C4-2B (cell line): Measurements from ENCODE around the gene ADAM12.

Source experiments
- CTCF ChIP-seq: fragments of 450-650 bp; conservative IDR thresholded peaks from 2 replicates; pipeline ENCODE4 v1.5.1; 2017; ENCODE audit warnings: mild to moderate bottlenecking
- ZFX ChIP-seq: fragments of 450-650 bp; IDR thresholded peaks from 2 replicates; pipeline ENCODE4 v1.6.1; 2017

DNA sequence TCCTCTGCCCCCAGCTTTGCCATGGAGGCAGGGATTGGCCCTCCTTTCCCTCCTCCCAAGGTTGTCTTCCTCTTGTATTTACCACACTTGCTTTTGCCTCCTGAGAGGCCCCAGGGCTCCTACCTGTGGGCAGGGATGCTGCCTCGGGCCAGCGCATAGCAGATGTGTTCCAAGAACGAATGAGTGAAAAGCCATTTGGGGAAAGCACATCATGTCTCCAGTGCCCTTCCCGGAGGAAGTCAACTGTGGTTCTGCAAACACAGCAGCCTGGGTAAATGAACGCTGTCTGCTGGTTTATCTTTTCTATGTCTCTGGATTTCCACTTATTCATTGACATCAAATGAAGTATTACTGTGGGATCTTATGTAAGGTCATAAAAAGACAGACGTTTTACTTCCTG, 330.2 kb downstream of the ADAM12 start:
- no peak for TF ChIP-seq CTCF
- TF ChIP-seq ZFX = no peak
